CD4-positive, alpha-beta T cell treated with Interleukin-17A for 1 hour (primary cell): ENCODE measurements around the gene COX7A1.
"Not testable (repeated sequence)": the region's sequence is repeated elsewhere in the genome, so short reads cannot be mapped to it uniquely, and the experiment has no call there.

Experiments used
- DNase-seq: peaks from one replicate; pipeline ENCODE4 v3.0.0-alpha.2; 2020

COX7A1 gene

GRCh38 chr19:36141039-36141927, 11.0 kb downstream of the COX7A1 start:
- peak; percentile 95 for DNase-seq

GRCh38 chr19:36140304-36141038, 11.8 kb downstream of the COX7A1 start:
- no peak for DNase-seq

GRCh38 chr19:36139473-36140303, 12.6 kb downstream of the COX7A1 start, which contains the start of gene CAPNS1:
Gene CAPNS1, plus strand, starts transcription at chr19:36140066. Its CDS starts 946 bp downstream, at chr19:36141012.
- peak; percentile 93 for DNase-seq

GRCh38 chr19:36139120-36139472, 13.2 kb downstream of the COX7A1 start:
- no peak for DNase-seq

GRCh38 chr19:36136964-36137686, 15.1 kb downstream of the COX7A1 start:
- no peak for DNase-seq

- not testable (repeated sequence) for DNase-seq
These were observed 17.4 kb downstream of the COX7A1 start for GRCh38 chr19:36134867-36135266.

GRCh38 chr19:36131221-36131620, 21.0 kb downstream of the COX7A1 start:
- DNase-seq: peak; percentile 39

- DNase-seq: peak; percentile 11
These were observed 23.9 kb downstream of the COX7A1 start for GRCh38 chr19:36128392-36128736.

GRCh38 chr19:36125557-36125956, 26.7 kb downstream of the COX7A1 start:
- no peak for DNase-seq

GRCh38 chr19:36121486-36122124, 30.6 kb downstream of the COX7A1 start:
- no peak for DNase-seq

GRCh38 chr19:36120984-36121358, 31.3 kb downstream of the COX7A1 start:
- no peak for DNase-seq

- no peak for DNase-seq
These were observed 31.9 kb downstream of the COX7A1 start for GRCh38 chr19:36120092-36120983.

- no peak for DNase-seq
These were observed 36.0 kb downstream of the COX7A1 start for GRCh38 chr19:36116344-36116637.

- no peak for DNase-seq
These were observed 36.5 kb downstream of the COX7A1 start, which contains the start of gene TBCB for GRCh38 chr19:36115453-36116343. Gene TBCB, plus strand, starts transcription at chr19:36115468. Its CDS starts 93 bp downstream, at chr19:36115561.

GRCh38 chr19:36114721-36115452, 37.4 kb downstream of the COX7A1 start, which contains the start of gene POLR2I:
Gene POLR2I, minus strand, starts transcription at chr19:36114875. Its CDS starts 19 bp downstream, at chr19:36114856.
- DNase-seq: peak; percentile 100

GRCh38 chr19:36113894-36114720, 38.1 kb downstream of the COX7A1 start:
- DNase-seq: no peak

GRCh38 chr19:36113425-36113824, 38.8 kb downstream of the COX7A1 start:
- DNase-seq: no peak

- DNase-seq: no peak
These were observed 39.6 kb downstream of the COX7A1 start for GRCh38 chr19:36112678-36113077.
